Loucy (cell line): ENCODE results near the gene FEZF1.

Experiments used
- H2AFZ ChIP-seq: fragments of 200-600 bp; sonication (generic); 2 replicates; pipeline ENCODE4 v1.6.0; 2016; ENCODE audit warnings: antibody characterized with exemption, mild to moderate bottlenecking, low read length, moderate library complexity
- H3F3A ChIP-seq: fragments of 200-600 bp; 2 replicates; pipeline ENCODE4 v1.6.0; 2016; ENCODE audit warnings: antibody characterized with exemption, low read depth, mild to moderate bottlenecking
- H3K27me3 ChIP-seq: fragments of 200-600 bp; sonication (generic); 2 replicates; pipeline ENCODE4 v1.6.1; 2014; ENCODE audit warnings: low read length, mild to moderate bottlenecking; ENCODE audit not compliant: insufficient read depth, poor library complexity, severe bottlenecking
- H3K36me3 ChIP-seq: fragments of 200-600 bp; sonication (generic); 2 replicates; pipeline ENCODE4 v1.6.1; 2016; ENCODE audit warnings: low read length; ENCODE audit not compliant: insufficient read depth
- H3K4me1 ChIP-seq: fragments of 200-600 bp; sonication (generic); 2 replicates; pipeline ENCODE4 v1.5.1; 2014; ENCODE audit warnings: low read length, mild to moderate bottlenecking; ENCODE audit not compliant: insufficient read depth, poor library complexity, severe bottlenecking
- H3K4me2 ChIP-seq: fragments of 200-600 bp; sonication (generic); 2 replicates; pipeline ENCODE4 v1.6.0; 2014; ENCODE audit warnings: antibody characterized with exemption, low read length, low read depth, mild to moderate bottlenecking; ENCODE audit not compliant: poor library complexity, severe bottlenecking
- H3K4me3 ChIP-seq: fragments of 200-600 bp; sonication (generic); 2 replicates; pipeline ENCODE4 v1.5.1; 2014; ENCODE audit warnings: low read length, mild to moderate bottlenecking, mixed read lengths; ENCODE audit not compliant: poor library complexity, severe bottlenecking
- H3K79me2 ChIP-seq: fragments of 200-600 bp; sonication (generic); 2 replicates; pipeline ENCODE4 v1.6.1; 2014; ENCODE audit warnings: low read length; ENCODE audit not compliant: insufficient read depth
- H3K9ac ChIP-seq: fragments of 200-600 bp; sonication (generic); 2 replicates; pipeline ENCODE4 v1.6.0; 2014; ENCODE audit warnings: mild to moderate bottlenecking, low read depth, low read length, moderate library complexity; ENCODE audit not compliant: poor library complexity, severe bottlenecking
- H3K9me2 ChIP-seq: fragments of 200-600 bp; sonication (generic); replicated peaks from 2 replicates; pipeline ENCODE4 v1.6.1; 2016; ENCODE audit warnings: low read depth, low read length, mixed read lengths
- H3K9me3 ChIP-seq: fragments of 200-600 bp; sonication (generic); 2 replicates; pipeline ENCODE4 v1.6.1; 2014; ENCODE audit warnings: mild to moderate bottlenecking, antibody characterized with exemption, low read length, low read depth; ENCODE audit not compliant: insufficient read depth
- H4K20me1 ChIP-seq: fragments of 200-600 bp; sonication (generic); 2 replicates; pipeline ENCODE4 v1.6.0; 2014; ENCODE audit warnings: antibody characterized with exemption, low read length, mild to moderate bottlenecking; ENCODE audit not compliant: insufficient read depth, poor library complexity, severe bottlenecking
- CTCF ChIP-seq: fragments of 200-600 bp; sonication (generic); conservative IDR thresholded peaks from 2 replicates; pipeline ENCODE4 v1.5.1; 2014; ENCODE audit warnings: mild to moderate bottlenecking, antibody characterized with exemption, low read length
- EZH2phosphoT487 ChIP-seq: fragments of 200-600 bp; IDR thresholded peaks from 2 replicates; pipeline ENCODE4 v1.6.1; 2018; ENCODE audit warnings: antibody characterized with exemption, mild to moderate bottlenecking, moderate library complexity, borderline replicate concordance

The FEZF1 gene

GRCh38 chr7:122344303-122344620 lies 39.7 kb upstream of the FEZF1 start:
- no peaks in the 10 kb centered on the region for H3K4me1 ChIP-seq
- no peaks in the 10 kb centered on the region for H4K20me1 ChIP-seq
- H3K27me3 ChIP-seq: no peaks in the 10 kb centered on the region
- no peaks in the 10 kb centered on the region for H3F3A ChIP-seq
- no peaks in the 10 kb centered on the region for H3K79me2 ChIP-seq
- TF ChIP-seq CTCF: no peak
- TF ChIP-seq EZH2phosphoT487: no peak
- no peak overlapping the region for H2AFZ ChIP-seq
- H3K36me3 ChIP-seq: no peaks in the 10 kb centered on the region
- no peaks in the 10 kb centered on the region for H3K9me2 ChIP-seq
- H3K9me3 ChIP-seq: no peaks in the 10 kb centered on the region
- no peak overlapping the region for H3K9ac ChIP-seq
- H3K4me2 ChIP-seq: no peak overlapping the region
- H3K4me3 ChIP-seq: no peak overlapping the region

GRCh38 chr7:122343601-122344302 lies 39.2 kb upstream of the FEZF1 start:
- Histone ChIP-seq H2AFZ (no peak overlapping the region), H3K4me2 (no peak overlapping the region), H3K9ac (no peak overlapping the region), H3K27me3 (no peaks in the 10 kb centered on the region), H3K4me1 (no peaks in the 10 kb centered on the region), H4K20me1 (no peaks in the 10 kb centered on the region), H3K9me3 (no peaks in the 10 kb centered on the region), H3K36me3 (no peaks in the 10 kb centered on the region), H3K4me3 (no peak overlapping the region), H3K79me2 (no peaks in the 10 kb centered on the region), H3K9me2 (no peaks in the 10 kb centered on the region), H3F3A (no peaks in the 10 kb centered on the region)
- TF ChIP-seq EZH2phosphoT487: no peak

DNA sequence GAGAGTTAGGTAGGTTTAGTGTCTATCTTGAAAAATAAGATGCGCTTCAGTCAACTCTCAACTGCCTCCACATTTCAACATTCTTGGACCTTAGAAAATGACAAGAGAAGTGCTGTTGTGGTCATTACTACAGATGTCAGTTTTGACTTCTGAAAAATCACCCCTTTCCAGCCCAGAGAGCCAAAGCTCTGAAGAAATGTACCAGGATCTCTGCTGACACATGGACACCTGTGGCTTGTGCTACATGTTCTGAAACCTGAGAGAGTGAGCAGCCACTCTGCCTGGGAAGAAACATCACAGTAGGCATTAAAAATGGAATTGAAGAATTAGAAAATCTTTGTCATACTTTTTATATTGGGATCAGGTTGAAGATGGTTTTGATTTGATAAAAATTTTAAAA lies 35.9 kb upstream of the FEZF1 start:
- no peak overlapping the region for H3K4me2 ChIP-seq
- no peaks in the 10 kb centered on the region for H3K27me3 ChIP-seq
- no peaks in the 10 kb centered on the region for H3K79me2 ChIP-seq
- H4K20me1 ChIP-seq: no peaks in the 10 kb centered on the region
- no peaks in the 10 kb centered on the region for H3K9me2 ChIP-seq
- H2AFZ ChIP-seq: no peak overlapping the region
- TF ChIP-seq EZH2phosphoT487: no peak
- TF ChIP-seq CTCF: no peak
- no peaks in the 10 kb centered on the region for H3F3A ChIP-seq
- H3K9me3 ChIP-seq: no peaks in the 10 kb centered on the region
- H3K4me3 ChIP-seq: no peak overlapping the region
- no peaks in the 10 kb centered on the region for H3K36me3 ChIP-seq
- no peaks in the 10 kb centered on the region for H3K4me1 ChIP-seq
- H3K9ac ChIP-seq: no peak overlapping the region

DNA sequence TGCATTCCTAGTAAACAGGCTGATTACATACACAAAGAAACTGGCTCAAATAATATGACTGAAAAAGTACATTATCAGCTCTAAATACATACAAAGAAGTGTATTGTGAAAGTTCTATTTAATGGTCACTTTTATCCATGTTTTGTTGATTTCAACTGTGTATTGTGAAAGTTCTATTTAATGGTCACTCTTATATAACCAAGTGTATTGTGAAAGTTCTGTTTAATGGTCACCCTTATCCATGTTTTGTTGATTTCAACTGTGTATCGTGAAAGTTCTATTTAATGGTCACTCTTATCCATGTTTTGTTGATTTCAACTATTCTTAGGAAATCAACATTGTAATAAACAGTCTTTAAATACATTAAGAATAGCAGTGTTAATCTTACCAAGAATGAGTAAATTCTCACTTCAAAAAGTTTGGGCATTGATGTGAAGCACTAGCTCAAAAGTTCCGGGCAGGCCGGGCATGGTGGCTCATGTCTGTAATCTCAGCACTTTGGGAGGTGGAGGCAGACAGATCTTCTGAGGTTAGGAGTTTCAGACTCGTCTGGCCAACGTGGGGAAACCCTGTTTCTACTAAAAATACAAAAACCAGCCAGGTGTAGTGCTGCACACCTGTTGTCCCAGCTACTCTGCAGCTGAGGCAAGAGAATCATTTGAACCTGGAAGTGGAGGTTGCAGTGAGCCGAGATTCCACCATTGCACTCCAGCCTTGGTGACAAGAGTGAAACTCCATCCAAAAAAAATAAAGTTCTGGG lies 34.8 kb upstream of the FEZF1 start:
- H3K9ac ChIP-seq: no peak overlapping the region
- H3K9me3 ChIP-seq: no peaks in the 10 kb centered on the region
- H3F3A ChIP-seq: no peaks in the 10 kb centered on the region
- no peak overlapping the region for H3K4me3 ChIP-seq
- no peaks in the 10 kb centered on the region for H4K20me1 ChIP-seq
- no peaks in the 10 kb centered on the region for H3K79me2 ChIP-seq
- no peak overlapping the region for H2AFZ ChIP-seq
- H3K4me1 ChIP-seq: no peaks in the 10 kb centered on the region
- H3K36me3 ChIP-seq: no peaks in the 10 kb centered on the region
- H3K9me2 ChIP-seq: no peaks in the 10 kb centered on the region
- no peak overlapping the region for H3K4me2 ChIP-seq
- H3K27me3 ChIP-seq: no peaks in the 10 kb centered on the region
- no peak for TF ChIP-seq EZH2phosphoT487
- no peak for TF ChIP-seq CTCF
